CD14-positive monocyte (primary cell): ENCODE data around the gene AKAP6. TPM values are rescaled to one million over a fixed set of nuclear protein-coding genes. Genes with fewer than 3 reads are reported as not detected.

ENCODE experiments used
- DNase-seq, 3 donors: peaks; one replicate each; pipeline ENCODE4 v3.0.0-alpha.2; 2011 to 2022
- H2AFZ ChIP-seq: 2 replicates; pipeline ENCODE4 v1.6.0; 2012; ENCODE audit warnings: mild to moderate bottlenecking, low read depth, low read length, inconsistent platforms; ENCODE audit not compliant: insufficient read depth, poor library complexity, severe bottlenecking
- H3K27ac ChIP-seq, 2 donors: 1 replicate in 1 of 2; 2 replicates in 1 of 2; pipeline ENCODE4 v1.5.1; 2012 to 2013; ENCODE audit warnings: low read length in 2 of 2, control low read depth in 1 of 2, inconsistent platforms in 1 of 2, low read depth in 1 of 2, mild to moderate bottlenecking in 1 of 2
- H3K27me3 ChIP-seq, 2 donors: one replicate each; pipeline versions ENCODE4 v1.6.0 to v1.6.1; 2011 to 2013; ENCODE audit warnings: low read length in 2 of 2; ENCODE audit not compliant: control insufficient read depth in 2 of 2, insufficient read depth in 2 of 2
- H3K36me3 ChIP-seq, 2 donors: replicated peaks in 1 of 2; 1 replicate in 1 of 2; 2 replicates in 1 of 2; pipeline versions ENCODE4 v1.5.1 to v1.6.1; 2012 to 2013; ENCODE audit warnings: low read length in 2 of 2, control low read depth in 1 of 2, inconsistent platforms in 1 of 2, mild to moderate bottlenecking in 1 of 2; ENCODE audit not compliant: insufficient read depth in 2 of 2, control insufficient read depth in 1 of 2
- H3K4me1 ChIP-seq, 2 donors: 1 replicate in 1 of 2; 2 replicates in 1 of 2; pipeline versions ENCODE4 v1.5.1 to v1.6.1; 2012 to 2013; ENCODE audit warnings: low read length in 2 of 2, control low read depth in 1 of 2, inconsistent platforms in 1 of 2, mild to moderate bottlenecking in 1 of 2, moderate library complexity in 1 of 2; ENCODE audit not compliant: insufficient read depth in 2 of 2, control insufficient read depth in 1 of 2
- H3K4me2 ChIP-seq: replicated peaks from 2 replicates; pipeline ENCODE3; 2012; ENCODE audit warnings: low read length, moderate library complexity, mild to moderate bottlenecking; ENCODE audit not compliant: poor library complexity, severe bottlenecking; ENCODE audit errors: extremely low read depth
- H3K4me3 ChIP-seq, 3 experiments: fragments of 200-600 bp in 1 of 3; sonication (generic) in 1 of 3; replicated peaks in 1 of 3; 1 replicate in 2 of 3; 2 replicates in 1 of 3; pipeline ENCODE4 v1.5.1; 2011 to 2013; ENCODE audit warnings: low read length in 3 of 3, mild to moderate bottlenecking in 3 of 3, control low read depth in 2 of 3, low read depth in 2 of 3, inconsistent platforms in 1 of 3, moderate library complexity in 1 of 3
- H3K79me2 ChIP-seq: 2 replicates; pipeline ENCODE4 v1.6.0; 2012; ENCODE audit warnings: mild to moderate bottlenecking, control low read depth, inconsistent platforms, low read length, moderate library complexity; ENCODE audit not compliant: insufficient read depth
- H3K9ac ChIP-seq: 2 replicates; pipeline ENCODE4 v1.6.0; 2017; ENCODE audit warnings: low read length, mild to moderate bottlenecking; ENCODE audit not compliant: insufficient read depth, poor library complexity, severe bottlenecking
- H3K9me3 ChIP-seq, 2 donors: replicated peaks in 1 of 2; 1 replicate in 1 of 2; 2 replicates in 1 of 2; pipeline versions ENCODE4 v1.5.1 to v1.6.1; 2012 to 2013; ENCODE audit warnings: low read length in 2 of 2, control low read depth in 1 of 2; ENCODE audit not compliant: control insufficient read depth in 1 of 2, insufficient read depth in 1 of 2
- H4K20me1 ChIP-seq: 2 replicates; pipeline ENCODE4 v1.6.0; 2012; ENCODE audit warnings: mild to moderate bottlenecking, low read length, control low read depth, moderate library complexity; ENCODE audit not compliant: insufficient read depth
- H3K27ac Mint-ChIP-seq, 7 donors: one replicate each; pipeline ENCODE4 v1.8.0; 2020; ENCODE audit warnings: mild to moderate bottlenecking in 7 of 7, mixed read lengths in 7 of 7, moderate library complexity in 6 of 7, inconsistent platforms in 2 of 7
- H3K27me3 Mint-ChIP-seq, 3 donors: one replicate each; pipeline ENCODE4 v1.8.0; 2021 to 2022; ENCODE audit warnings: low read depth in 3 of 3, mild to moderate bottlenecking in 3 of 3, mixed read lengths in 3 of 3, moderate library complexity in 3 of 3, inconsistent platforms in 1 of 3
- H3K36me3 Mint-ChIP-seq, 2 donors: one replicate each; pipeline ENCODE4 v1.8.0; 2020; ENCODE audit warnings: mixed read lengths in 2 of 2, inconsistent platforms in 1 of 2, mild to moderate bottlenecking in 1 of 2
- H3K4me1 Mint-ChIP-seq: one replicate; pipeline ENCODE4 v1.8.0; 2020; ENCODE audit warnings: mild to moderate bottlenecking, mixed read lengths
- H3K4me3 Mint-ChIP-seq, 2 donors: one replicate each; pipeline ENCODE4 v1.8.0; 2020; ENCODE audit warnings: mild to moderate bottlenecking in 2 of 2, mixed read lengths in 2 of 2, moderate library complexity in 1 of 2
- H3K9me3 Mint-ChIP-seq, 7 donors: one replicate each; pipeline ENCODE4 v1.8.0; 2020 to 2022; ENCODE audit warnings: mixed read lengths in 7 of 7, mild to moderate bottlenecking in 6 of 7, moderate library complexity in 6 of 7, inconsistent platforms in 2 of 7
- CTCF ChIP-seq: fragments of 200-600 bp; IDR thresholded peaks from one replicate; pipeline ENCODE4 v1.8.0; 2022; ENCODE audit warnings: antibody characterized with exemption, mild to moderate bottlenecking
- WGBS: methylation state at CpG from one replicate; pipeline ENCODE4 v1.1.5; 2013; ENCODE audit warnings: missing lambda C conversion rate; ENCODE audit not compliant: insufficient coverage; 5-methylcytosine and 5-hydroxymethylcytosine counted together
- intact Hi-C, 2 donors: fragments of 100-400 bp; cut with micrococcal nuclease; formaldehyde crosslinking; loops; one replicate each; pipeline versions ENCODE4 v1.15.0 to v1.15.1; 2023
- polyA plus RNA-seq, 3 donors: library from polyadenylated mRNA; depleted of rRNA in 1 of 3; unstranded in 2 of 3; stranded (reverse) in 1 of 3; fragments of 300-500 nt in 2 of 3; fragments of >200 nt in 1 of 3; fragmentation: Illumina TruSeq in 2 of 3; gene quantifications; 1 replicate in 2 of 3; 2 replicates in 1 of 3; pipeline ENCODE4 v1.2.3, GENCODE V29; 2012 to 2021

The AKAP6 gene
- polyA plus RNA-seq, 3 donors, result not detected

GRCh38 chr14:32622742-32623141 lies 293.6 kb downstream of the AKAP6 start:
- no peak for DNase-seq
- H3K27ac ChIP-seq, result no peak overlapping the region
- WGBS, result 100% methylated on average over 1 of the region's 3 CpGs
- intact Hi-C loops, result no loop called here
- no peak overlapping the region for H3K4me2 ChIP-seq
- peaks cover 2% of the 10 kb centered on the region for H3K4me1 Mint-ChIP-seq
- H2AFZ ChIP-seq, result no peak overlapping the region
- no peaks in the 10 kb centered on the region for H3K4me1 ChIP-seq
- no peak overlapping the region for H3K4me3 ChIP-seq
- no peaks in the 10 kb centered on the region for H3K36me3 Mint-ChIP-seq
- H3K27me3 ChIP-seq, result peaks cover 0 to 2% of the 10 kb centered on the region in 2 donors
- TF ChIP-seq CTCF, result no peak
- H4K20me1 ChIP-seq, result no peaks in the 10 kb centered on the region
- peaks cover under 1 to 2% (median 2%) of the 10 kb centered on the region in 3 donors for H3K27me3 Mint-ChIP-seq
- no peaks in the 10 kb centered on the region for H3K9me3 ChIP-seq
- H3K9ac ChIP-seq, result no peak overlapping the region
- H3K9me3 Mint-ChIP-seq, result peaks cover 0 to 10% (median 3%) of the 10 kb centered on the region in 7 donors
- H3K79me2 ChIP-seq, result no peaks in the 10 kb centered on the region
- no peak overlapping the region for H3K27ac Mint-ChIP-seq
- H3K36me3 ChIP-seq, result no peaks in the 10 kb centered on the region
- H3K4me3 Mint-ChIP-seq, result no peak overlapping the region

DNA sequence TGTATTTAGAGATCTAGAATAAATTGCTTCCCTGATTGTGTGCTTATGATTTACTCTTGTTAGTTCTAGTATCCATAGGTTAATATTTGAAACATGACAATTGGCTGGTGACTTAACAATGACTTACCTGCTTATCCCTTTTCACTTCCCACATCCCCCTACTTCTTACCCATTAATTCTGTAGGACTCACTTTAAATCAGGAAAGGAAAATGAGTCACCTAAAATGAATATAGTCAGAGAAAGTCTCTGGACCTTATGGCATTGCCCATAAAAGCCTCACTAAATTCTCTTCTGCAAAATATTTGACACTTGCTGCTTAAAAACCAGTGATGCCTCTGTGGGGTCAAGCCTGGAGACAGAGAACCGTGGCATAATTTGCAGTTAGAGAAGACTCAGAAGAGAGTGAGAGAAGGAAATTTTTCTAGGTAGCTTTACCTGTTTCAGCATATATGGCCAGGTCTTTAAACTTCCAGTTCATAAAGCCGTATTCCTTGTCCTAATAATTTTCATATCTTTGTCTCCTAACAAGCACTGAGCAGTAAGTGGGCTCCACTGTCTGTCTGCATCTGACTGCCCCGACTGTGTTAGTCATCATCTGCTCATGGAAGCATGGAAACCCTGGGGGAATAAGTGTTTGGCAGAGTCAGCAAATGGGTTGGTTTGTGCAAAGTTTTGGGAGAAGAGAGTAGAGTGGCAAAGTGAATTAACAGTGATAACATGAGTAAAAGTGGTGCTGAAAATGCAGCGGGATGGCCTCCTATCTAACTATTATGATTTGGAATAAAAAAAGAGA lies 294.4 kb downstream of the AKAP6 start:
- Mint-ChIP-seq H3K27ac (peak overlapping the region in 1 of 7 donors; percentile 17), H3K4me3 (no peak overlapping the region), H3K4me1 (peaks cover 2% of the 10 kb centered on the region), H3K36me3 (no peaks in the 10 kb centered on the region), H3K9me3 (peaks cover 0 to 9% (median 2%) of the 10 kb centered on the region in 7 donors), H3K27me3 (peaks cover 0 to 2% (median 2%) of the 10 kb centered on the region in 3 donors)
- TF ChIP-seq CTCF, result no peak
- no peak for DNase-seq
- Histone ChIP-seq H3K4me3 (no peak overlapping the region), H3K9me3 (no peaks in the 10 kb centered on the region), H3K9ac (no peak overlapping the region), H3K4me1 (no peaks in the 10 kb centered on the region), H4K20me1 (no peaks in the 10 kb centered on the region), H3K79me2 (no peaks in the 10 kb centered on the region), H3K36me3 (no peaks in the 10 kb centered on the region), H2AFZ (no peak overlapping the region), H3K27ac (no peak overlapping the region), H3K4me2 (no peak overlapping the region), H3K27me3 (peaks cover 0 to 2% of the 10 kb centered on the region in 2 donors)
- WGBS, result 80% methylated on average over 1 of the region's 4 CpGs
- intact Hi-C loops, result no loop called here
